Caco-2 (cell line): ENCODE measurements around the gene MYB. TPM values are rescaled to one million over a fixed set of nuclear protein-coding genes. Genes with fewer than 3 reads are reported as not detected.

Experiments
- BruUV-seq: library from RNA; stranded (reverse); fragments of 400-500 nt; replicated peaks from 2 replicates; lab custom pipeline; 2021; lab: Mats Ljungman, UMichigan
- CTCF ChIA-PET: fragments of 300-600 bp; sonication (Branson Sonifier 250); formaldehyde crosslinking; loops from one replicate; lab custom pipeline; 2022; ENCODE audit warnings: antibody characterized with exemption; lab: Charles Lee
- POLR2A ChIA-PET: fragments of 300-600 bp; sonication (Branson Sonifier 250); formaldehyde crosslinking; loops from one replicate; lab custom pipeline; 2022; ENCODE audit warnings: antibody characterized with exemption; lab: Charles Lee
- DNase-seq, 2 experiments: peaks; one replicate each; pipeline versions ENCODE4 v3.0.0 to v3.0.0-alpha.2; 2020 to 2022
- H3K27me3 ChIP-seq: replicated peaks from 2 replicates; pipeline ENCODE4 v1.6.0; 2011; ENCODE audit warnings: low read length; ENCODE audit not compliant: control insufficient read depth, insufficient read depth
- H3K36me3 ChIP-seq: 2 replicates; pipeline ENCODE4 v1.5.1; 2011; ENCODE audit warnings: low read length; ENCODE audit not compliant: control insufficient read depth, insufficient read depth
- H3K4me1 ChIP-seq: fragments of 250-450 bp; sonication (Bioruptor Pico); 2 replicates; pipeline ENCODE4 v1.5.1; 2020; ENCODE audit warnings: mild to moderate bottlenecking
- H3K4me3 ChIP-seq: 2 replicates; pipeline ENCODE4 v1.5.1; 2011; ENCODE audit warnings: low read depth, mild to moderate bottlenecking, control low read depth, low read length
- H3K9me3 ChIP-seq: fragments of 250-450 bp; sonication (Bioruptor Pico); 2 replicates; pipeline ENCODE4 v1.5.1; 2020; ENCODE audit warnings: mild to moderate bottlenecking, moderate library complexity
- H3K27ac Mint-ChIP-seq: one replicate; pipeline ENCODE4 v1.8.0; 2022; ENCODE audit warnings: mixed read lengths; ENCODE audit not compliant: unreplicated experiment
- H3K27me3 Mint-ChIP-seq: one replicate; pipeline ENCODE4 v1.8.0; 2022; ENCODE audit warnings: mixed read lengths; ENCODE audit not compliant: insufficient read depth, unreplicated experiment
- H3K36me3 Mint-ChIP-seq: one replicate; pipeline ENCODE4 v1.8.0; 2022; ENCODE audit warnings: mild to moderate bottlenecking, mixed read lengths; ENCODE audit not compliant: insufficient read depth, unreplicated experiment
- H3K4me1 Mint-ChIP-seq: one replicate; pipeline ENCODE4 v1.8.0; 2022; ENCODE audit warnings: low read depth, mixed read lengths; ENCODE audit not compliant: unreplicated experiment
- H3K4me3 Mint-ChIP-seq: one replicate; pipeline ENCODE4 v1.8.0; 2022; ENCODE audit warnings: mild to moderate bottlenecking, moderate library complexity, mixed read lengths; ENCODE audit not compliant: unreplicated experiment
- H3K9me3 Mint-ChIP-seq: one replicate; pipeline ENCODE4 v1.8.0; 2022; ENCODE audit warnings: mixed read lengths; ENCODE audit not compliant: unreplicated experiment
- CTCF ChIP-seq, 2 experiments: fragments of 200-600 bp in 1 of 2; IDR thresholded peaks; 1 replicate in 1 of 2; 2 replicates in 1 of 2; pipeline versions ENCODE4 v1.5.1 to v1.8.0; 2011 to 2022; ENCODE audit warnings: antibody characterized with exemption in 1 of 2, control low read depth in 1 of 2, inconsistent platforms in 1 of 2, low read depth in 1 of 2, low read length in 1 of 2, mild to moderate bottlenecking in 1 of 2, moderate library complexity in 1 of 2; ENCODE audit not compliant: insufficient read depth in 1 of 2, severe bottlenecking in 1 of 2, unreplicated experiment in 1 of 2
- intact Hi-C: fragments of 100-400 bp; cut with micrococcal nuclease; formaldehyde crosslinking; loops from one replicate; pipeline ENCODE4 v1.10.0; 2022; ENCODE audit not compliant: unreplicated experiment
- total RNA-seq: library from RNA; stranded (reverse); gene quantifications from 2 replicates; pipeline ENCODE4 v1.2.3, GENCODE V29; 2022

Gene MYB
- total RNA-seq, 1 experiment from 2014 or later = 2.7 TPM

DNA sequence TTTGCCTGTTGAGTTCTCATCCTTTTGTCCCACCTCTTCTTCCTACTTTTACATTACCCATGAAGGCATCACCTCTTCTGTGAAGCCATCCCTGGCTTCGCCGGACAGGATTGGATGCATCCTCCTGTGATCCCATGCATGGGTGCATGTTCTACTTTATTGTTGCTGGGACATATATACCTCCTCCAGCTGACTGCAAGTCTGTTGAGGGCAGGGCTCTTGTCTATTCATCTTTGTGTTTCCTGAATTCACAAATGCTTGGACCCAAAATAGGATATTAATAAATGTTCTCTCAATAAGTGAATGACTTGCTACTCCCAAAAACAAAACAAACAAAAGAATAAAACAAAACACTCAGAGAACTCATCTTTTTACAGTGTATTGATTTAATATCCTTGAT is 5.1 kb downstream of the MYB start:
- BruUV-seq = no TSS peak
- Histone ChIP-seq H3K4me3 (no peak overlapping the region), H3K36me3 (no peaks in the 10 kb centered on the region), H3K4me1 (peaks cover 9% of the 10 kb centered on the region), H3K9me3 (no peaks in the 10 kb centered on the region), H3K27me3 (no peaks in the 10 kb centered on the region)
- Mint-ChIP-seq H3K4me3 (no peak overlapping the region), H3K36me3 (no peaks in the 10 kb centered on the region), H3K27me3 (peaks cover 8% of the 10 kb centered on the region), H3K9me3 (no peaks in the 10 kb centered on the region), H3K4me1 (peaks cover 12% of the 10 kb centered on the region), H3K27ac (no peak overlapping the region)
- intact Hi-C loops = loop anchor here (10.0 kb wide), 1 partner anchor 131 kb away; the partner anchor contains the start of gene HBS1L
- DNase-seq = no peak
- no peak for TF ChIP-seq CTCF (IDR thresholded peaks at IDR 0.05; ENCODE audit: insufficient read depth in 1 of 2, low read depth in 1 of 2, low read length in 1 of 2, severe bottlenecking in 1 of 2, unreplicated experiment in 1 of 2)
- ChIA-PET POLR2A (no interaction called here), CTCF (no interaction called here)

DNA sequence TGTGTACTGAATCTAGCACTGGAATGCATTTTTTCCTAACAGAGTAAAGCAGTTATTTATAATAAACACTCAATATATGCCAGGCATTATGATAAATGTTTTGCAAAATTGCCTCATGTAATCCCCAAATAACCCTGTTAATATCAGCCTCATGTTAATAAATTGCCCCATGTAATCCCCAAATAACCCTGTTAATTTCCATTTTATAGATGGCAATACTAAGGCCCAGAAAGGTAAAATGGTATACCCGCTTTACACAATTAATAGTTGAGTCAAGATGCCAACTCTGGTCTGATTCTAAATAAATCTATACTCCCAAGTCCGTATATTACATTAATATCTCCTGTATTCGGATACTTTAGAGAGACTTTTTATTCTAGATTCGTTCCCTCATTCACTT is 6.3 kb downstream of the MYB start:
- intact Hi-C loops = loop anchor here (10.0 kb wide), 1 partner anchor 133 kb away; the partner anchor contains the start of gene HBS1L
- Mint-ChIP-seq H3K4me3 (no peak overlapping the region), H3K4me1 (peaks cover 6% of the 10 kb centered on the region), H3K27me3 (peaks cover 3% of the 10 kb centered on the region), H3K9me3 (no peaks in the 10 kb centered on the region), H3K27ac (no peak overlapping the region), H3K36me3 (no peaks in the 10 kb centered on the region)
- Histone ChIP-seq H3K27me3 (no peaks in the 10 kb centered on the region), H3K4me1 (peaks cover 9% of the 10 kb centered on the region), H3K4me3 (no peak overlapping the region), H3K36me3 (no peaks in the 10 kb centered on the region), H3K9me3 (no peaks in the 10 kb centered on the region)
- no TSS peak for BruUV-seq
- DNase-seq = no peak
- CTCF ChIA-PET = no interaction called here
- no peak for TF ChIP-seq CTCF (IDR thresholded peaks at IDR 0.05; ENCODE audit: insufficient read depth in 1 of 2, low read depth in 1 of 2, low read length in 1 of 2, severe bottlenecking in 1 of 2, unreplicated experiment in 1 of 2)
- POLR2A ChIA-PET = no interaction called here

GRCh38 chr6:135188718-135189117 is 7.6 kb downstream of the MYB start:
- DNase-seq = no peak
- peaks cover 3% of the 10 kb centered on the region for H3K27me3 Mint-ChIP-seq
- BruUV-seq = no TSS peak
- ChIA-PET CTCF (no interaction called here), POLR2A (interaction anchor here (0.6 kb wide), 1 partner anchor 19 kb away, joined by 9 read pairs; no protein-coding TSS in a partner anchor)
- Histone ChIP-seq H3K9me3 (no peaks in the 10 kb centered on the region), H3K36me3 (no peaks in the 10 kb centered on the region), H3K4me3 (no peak overlapping the region), H3K4me1 (peaks cover 2% of the 10 kb centered on the region), H3K27me3 (no peaks in the 10 kb centered on the region)
- no peaks in the 10 kb centered on the region for H3K4me1 Mint-ChIP-seq
- no peak overlapping the region for H3K4me3 Mint-ChIP-seq
- H3K27ac Mint-ChIP-seq = no peak overlapping the region
- no peak for TF ChIP-seq CTCF (IDR thresholded peaks at IDR 0.05; ENCODE audit: insufficient read depth in 1 of 2, low read depth in 1 of 2, low read length in 1 of 2, severe bottlenecking in 1 of 2, unreplicated experiment in 1 of 2)
- no peaks in the 10 kb centered on the region for H3K36me3 Mint-ChIP-seq
- no peaks in the 10 kb centered on the region for H3K9me3 Mint-ChIP-seq
- intact Hi-C loops = loop anchor here (10.0 kb wide), 1 partner anchor 134 kb away; the partner anchor contains the start of gene HBS1L
